GM19438 (cell line): ENCODE measurements around the gene FHAD1.
"Not testable (repeated sequence)": the region's sequence is repeated elsewhere in the genome, so short reads cannot be mapped to it uniquely, and the experiment has no call there.

Experiments used
- ATAC-seq: cut with Tn5 transposase; IDR thresholded peaks from one replicate; pipeline ENCODE4 v1.9.1; 2021; ENCODE audit warnings: low read depth; ENCODE audit not compliant: unreplicated experiment

Gene FHAD1

DNA sequence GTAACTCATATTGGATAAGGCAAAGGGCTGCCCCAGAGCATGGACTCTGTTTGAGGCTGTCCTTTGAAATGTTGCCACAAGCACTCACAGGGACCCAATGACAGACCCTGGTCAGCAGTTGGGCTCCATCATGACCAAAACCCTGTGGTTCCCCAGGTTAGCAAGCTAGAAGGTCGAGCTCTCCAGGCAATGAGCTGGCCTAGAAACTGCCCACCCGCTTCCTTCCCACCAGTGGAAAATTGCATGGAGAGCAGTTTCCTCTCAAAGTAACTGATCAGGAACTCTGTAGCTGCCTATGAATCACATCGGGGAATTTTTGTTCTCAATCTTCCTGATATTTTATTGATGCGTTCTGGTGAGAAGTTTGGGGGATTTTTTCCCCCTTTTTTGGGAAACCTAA lies 52.8 kb downstream of the FHAD1 start:
- no peak for ATAC-seq

DNA sequence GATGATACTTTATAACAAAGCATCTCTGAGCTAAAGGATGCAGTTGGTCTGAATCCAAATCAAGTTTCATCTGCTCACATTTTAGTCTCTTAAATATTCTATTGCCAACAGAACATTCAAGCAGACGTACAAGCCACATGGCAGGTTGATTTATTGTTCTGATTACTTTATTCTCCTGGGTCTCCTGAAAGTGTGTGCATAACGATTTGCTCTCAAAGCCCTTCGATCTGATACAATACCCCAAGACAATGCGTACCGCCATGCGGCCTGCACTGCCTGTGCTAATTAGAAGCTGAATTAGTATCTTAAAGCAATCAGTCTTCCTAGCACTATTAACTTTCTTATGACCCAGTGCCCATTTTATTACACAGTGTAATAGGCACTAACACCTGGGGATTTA lies 56.9 kb downstream of the FHAD1 start:
- no peak for ATAC-seq

DNA sequence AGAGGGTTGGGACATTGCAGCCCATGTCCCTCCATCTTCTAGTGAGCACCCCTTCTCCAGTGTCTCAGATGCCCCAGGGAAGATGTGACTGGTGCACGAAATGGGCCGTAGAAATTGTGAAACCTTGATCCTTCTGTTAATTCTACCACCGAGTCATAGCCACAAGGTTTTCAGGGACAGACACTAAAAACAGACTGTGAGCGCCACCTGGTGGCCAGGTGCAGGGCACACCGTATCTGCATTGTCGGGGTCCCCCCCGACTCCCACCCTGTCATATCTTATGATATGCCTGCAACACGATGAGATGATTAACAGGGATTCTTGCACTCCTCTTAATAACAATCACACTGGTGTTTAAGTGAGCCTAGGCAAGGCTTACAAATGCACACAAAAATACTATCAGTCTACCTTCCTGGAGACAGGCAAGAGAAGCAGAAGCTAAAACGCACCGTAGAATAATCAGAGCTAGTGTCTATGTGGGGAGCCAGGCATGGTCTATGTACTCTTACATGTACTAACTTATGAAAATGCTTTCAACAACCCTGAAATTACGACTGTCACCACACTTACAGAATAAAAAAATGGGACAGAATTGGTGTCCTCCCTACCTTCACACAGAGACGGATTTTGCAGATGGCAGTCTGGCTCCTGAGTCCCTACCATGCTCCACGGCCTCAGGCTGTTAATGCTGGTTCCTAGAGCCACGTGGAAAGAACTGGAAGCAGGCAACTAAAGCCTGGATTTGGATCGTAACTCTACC lies 57.9 kb downstream of the FHAD1 start:
- no peak for ATAC-seq

DNA sequence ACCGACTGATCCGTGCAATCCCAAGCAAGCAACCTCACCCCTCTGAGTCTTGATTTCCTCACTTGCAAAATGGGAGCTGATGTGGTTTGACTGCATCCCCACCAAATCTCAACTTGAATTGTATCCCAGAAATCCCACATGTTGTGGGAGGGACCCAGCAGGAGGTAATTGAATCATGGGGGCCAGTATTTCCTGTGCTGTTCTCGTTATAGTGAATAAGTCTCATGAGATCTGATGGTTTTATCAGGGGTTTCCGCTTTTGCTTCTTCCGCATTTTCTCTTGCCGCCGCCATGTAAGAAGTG lies 58.4 kb downstream of the FHAD1 start:
- ATAC-seq: no peak

DNA sequence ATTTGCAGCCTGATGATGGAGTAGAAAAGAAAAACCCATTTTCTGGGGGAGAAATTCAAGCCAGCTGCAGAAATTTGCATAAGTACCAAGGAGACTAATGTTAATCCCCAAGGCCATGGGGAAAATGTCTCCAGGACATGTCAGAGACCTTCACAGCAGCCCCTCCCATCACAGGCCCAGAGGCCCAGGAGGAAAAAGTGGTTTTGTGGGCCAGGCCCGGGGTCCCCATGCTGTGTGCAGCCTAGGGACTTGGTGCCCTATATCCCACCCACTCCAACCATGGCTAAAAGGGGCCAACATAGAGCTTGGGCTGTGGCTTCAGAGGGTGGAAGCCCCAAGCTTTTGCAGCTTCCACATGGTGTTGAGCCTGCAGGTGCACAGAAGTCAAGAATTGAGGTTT lies 59.3 kb downstream of the FHAD1 start:
- ATAC-seq: not testable (repeated sequence)

DNA sequence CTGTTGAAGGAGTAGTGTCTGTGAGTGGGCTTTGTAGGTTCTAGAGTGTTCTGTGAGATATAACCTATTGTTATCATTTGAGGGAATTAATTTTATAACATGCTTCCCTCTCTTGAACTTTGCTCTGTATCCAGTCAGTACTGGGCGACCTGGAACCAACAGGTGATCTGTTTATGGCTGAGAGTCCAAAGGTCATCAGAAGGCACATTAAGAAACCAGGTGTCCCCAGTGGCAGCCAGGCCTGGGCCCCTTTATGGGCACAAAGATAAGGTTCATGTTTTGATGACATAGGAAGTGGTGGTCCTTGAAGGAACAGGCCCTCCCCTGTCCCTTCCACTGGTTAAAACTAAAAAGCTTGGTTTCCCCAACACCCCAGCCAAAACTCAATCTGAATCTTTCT lies 61.1 kb downstream of the FHAD1 start:
- no peak for ATAC-seq

DNA sequence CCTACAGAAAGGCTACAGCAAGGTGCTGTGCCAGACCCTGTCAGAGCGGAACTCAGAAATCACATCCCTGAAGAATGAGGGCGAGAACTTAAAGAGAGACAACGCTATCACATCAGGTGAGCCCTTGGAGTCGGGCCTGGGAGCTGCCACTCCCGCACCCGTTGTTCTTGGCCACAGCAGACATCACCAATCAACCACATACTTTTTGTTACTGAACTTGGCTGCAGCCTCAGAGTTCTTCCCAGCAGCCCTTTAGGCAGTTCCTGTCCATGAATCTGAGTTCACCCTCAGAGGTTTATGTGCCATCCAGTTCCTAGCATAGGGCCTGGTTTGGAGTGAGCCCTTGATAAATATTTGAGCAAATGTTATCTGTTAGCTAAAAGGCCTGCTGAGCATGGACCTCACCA lies 61.6 kb downstream of the FHAD1 start:
- no peak for ATAC-seq

DNA sequence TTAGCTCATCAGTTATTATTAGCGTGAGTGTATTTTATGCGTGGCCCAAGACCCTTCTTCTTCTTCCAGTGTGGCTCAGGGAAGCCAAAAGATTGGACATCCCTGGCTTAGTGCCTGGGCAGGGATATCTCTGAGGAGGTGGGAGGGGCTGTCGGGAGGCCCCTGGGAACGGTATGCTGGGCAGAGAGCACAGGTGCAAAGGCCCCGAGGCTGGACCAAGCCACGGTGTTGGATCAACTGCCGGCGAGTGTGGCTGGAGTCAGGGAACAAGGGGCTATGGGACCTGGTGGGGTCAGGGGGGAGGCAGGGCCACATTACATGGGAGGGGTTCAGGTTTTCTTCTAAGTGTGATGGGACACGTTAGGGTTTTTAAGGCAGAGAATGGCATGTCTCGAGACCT lies 62.7 kb downstream of the FHAD1 start:
- ATAC-seq: no peak

DNA sequence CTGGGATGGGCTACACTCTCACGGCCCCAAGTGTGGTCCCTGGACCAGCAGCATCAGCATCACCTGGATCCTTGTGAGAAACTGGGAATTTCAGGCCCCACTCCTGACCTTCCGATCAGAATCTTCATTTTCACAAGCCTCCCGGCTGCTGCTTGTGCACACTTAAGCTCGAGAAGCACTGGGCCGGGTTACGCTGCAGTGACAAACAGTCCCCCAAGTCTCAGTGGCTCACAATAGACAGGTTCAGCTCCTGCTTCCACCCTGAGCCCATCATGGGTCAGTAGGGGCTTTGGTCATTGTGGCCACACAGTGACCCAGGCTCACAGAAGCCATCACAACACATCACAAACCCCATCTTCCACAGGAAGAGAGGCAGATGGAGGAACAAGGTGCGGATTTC lies 63.5 kb downstream of the FHAD1 start:
- ATAC-seq: no peak

DNA sequence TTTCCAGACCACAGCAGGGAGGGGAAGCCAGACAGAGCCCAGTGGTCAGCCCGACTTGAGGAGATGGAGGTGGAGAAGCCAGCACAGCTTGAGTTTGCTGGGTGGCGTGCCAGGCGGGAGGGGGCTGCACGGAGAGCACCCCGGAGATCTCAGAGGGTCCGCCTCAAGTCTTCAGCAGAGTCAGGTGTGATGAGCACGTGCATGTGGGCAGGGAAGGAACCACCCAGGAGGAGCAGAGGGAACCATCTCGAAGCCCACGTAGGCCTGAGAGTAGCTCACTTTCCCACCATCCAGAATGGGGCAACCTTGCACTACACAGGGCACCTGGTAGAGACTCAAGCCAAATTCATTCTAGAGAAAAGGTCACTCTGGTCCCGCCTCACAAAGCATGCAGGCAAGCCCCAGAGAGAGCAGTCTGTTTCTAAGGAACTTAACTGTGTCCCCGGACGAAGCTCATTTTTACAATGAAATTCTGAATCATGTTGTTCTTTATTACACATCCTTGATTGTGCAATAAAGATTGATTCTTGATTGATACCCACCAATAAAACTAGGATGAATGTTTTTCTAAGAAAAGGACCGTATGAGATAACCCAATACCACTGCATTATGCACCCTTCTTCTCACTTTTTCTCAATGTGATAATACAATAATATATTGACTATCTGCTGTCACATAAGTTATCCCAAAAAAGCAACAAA lies 64.2 kb downstream of the FHAD1 start:
- ATAC-seq: no peak

DNA sequence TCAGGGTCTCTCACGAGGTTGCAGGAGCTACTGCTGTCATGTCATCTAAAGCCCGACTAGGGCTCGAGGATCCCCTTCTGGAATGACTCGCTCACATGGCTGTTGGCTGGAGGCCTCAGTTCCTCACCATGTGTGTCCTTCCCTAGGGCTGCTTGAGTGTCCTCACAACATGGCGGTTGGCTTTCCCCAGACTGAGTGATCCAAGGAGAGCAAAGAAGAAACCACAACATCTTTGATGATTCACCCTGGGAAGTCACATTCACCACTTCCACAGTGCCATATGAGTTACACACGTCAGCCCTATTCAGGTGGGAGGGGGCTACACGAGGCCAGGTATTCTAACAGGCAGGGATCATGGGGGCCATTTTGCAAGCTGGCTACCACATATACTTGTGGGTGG lies 64.9 kb downstream of the FHAD1 start:
- ATAC-seq: no peak

DNA sequence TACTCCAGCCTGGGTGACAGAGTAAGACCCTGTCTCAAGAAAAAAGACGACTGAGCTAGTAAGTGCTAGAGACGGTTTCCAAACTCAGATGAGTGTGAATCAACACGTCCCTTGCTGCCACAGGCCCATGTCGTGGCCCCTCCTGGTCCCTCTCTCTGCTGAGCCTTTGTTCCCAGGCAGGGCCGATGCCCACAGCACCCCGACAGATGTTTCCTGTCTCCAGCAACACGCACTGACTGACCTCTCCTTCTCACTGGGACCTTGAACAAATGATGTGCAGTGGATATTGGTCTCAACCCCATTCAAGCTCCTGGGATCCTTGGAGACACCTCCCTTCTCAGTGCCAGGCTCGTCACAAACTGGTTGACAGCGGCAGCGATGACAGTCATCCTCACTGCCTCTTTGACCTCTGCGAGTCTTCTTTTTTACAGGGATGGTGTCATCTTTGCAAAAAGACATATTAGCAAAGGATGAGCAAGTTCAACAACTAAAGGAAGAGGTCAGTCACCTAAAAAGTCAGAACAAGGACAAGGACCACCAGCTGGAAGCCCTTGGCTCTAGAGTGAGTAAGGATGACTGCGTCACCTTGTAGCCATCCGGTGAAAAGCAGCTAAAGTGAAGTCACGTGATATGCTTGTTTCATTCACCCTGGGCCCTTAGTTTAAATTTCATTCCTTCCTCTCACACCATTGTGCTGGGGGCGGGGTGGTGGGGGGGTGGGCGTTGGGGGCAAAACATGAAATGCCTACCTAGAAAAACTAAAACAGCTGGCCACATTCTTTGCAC lies 65.8 kb downstream of the FHAD1 start:
- no peak for ATAC-seq

DNA sequence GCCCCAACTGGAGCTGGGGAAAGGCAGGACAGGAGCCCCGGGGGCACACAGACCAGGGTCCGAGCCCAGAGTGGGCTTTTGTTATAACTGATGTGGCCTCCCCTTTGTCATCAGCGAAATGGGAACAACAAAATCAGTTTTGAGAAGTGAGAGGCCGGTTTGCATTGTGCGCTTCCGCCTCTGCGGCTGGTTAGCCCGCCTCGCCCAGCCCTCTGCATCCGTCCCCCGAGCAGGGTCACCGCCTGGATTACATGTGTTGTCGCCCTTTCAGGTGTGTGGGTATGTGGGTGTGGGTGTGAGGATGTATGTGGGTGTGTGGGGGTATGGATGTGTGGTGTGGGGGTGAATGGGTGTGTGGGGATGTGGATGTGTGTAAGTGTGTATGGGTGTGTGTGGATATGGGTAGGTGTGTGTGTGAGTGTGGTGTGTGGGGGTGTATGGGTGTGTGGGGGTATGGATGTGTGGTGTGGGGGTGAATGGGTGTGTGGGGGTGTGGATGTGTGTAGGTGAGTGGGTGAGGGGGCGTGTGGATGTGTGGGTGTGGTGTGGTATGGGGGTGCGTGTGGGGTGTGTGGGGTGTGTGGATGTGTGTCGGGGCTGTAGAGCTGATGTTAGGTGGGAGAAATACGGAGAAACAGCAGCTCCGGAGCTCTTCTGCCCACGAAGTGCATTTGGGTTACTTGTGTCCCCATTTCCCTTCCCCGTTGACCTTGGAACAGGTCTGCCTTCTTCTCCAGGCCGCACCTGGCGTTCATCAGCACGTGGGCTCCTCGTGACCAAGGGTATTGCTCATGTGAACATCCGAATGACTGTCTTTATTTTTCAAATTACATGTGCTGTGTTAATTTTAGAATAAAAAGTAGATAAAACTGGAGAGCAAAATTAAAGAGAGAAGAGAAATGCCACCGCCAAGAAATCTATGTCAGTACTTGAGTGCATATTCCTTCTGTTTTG lies 67.6 kb downstream of the FHAD1 start:
- ATAC-seq: no peak

DNA sequence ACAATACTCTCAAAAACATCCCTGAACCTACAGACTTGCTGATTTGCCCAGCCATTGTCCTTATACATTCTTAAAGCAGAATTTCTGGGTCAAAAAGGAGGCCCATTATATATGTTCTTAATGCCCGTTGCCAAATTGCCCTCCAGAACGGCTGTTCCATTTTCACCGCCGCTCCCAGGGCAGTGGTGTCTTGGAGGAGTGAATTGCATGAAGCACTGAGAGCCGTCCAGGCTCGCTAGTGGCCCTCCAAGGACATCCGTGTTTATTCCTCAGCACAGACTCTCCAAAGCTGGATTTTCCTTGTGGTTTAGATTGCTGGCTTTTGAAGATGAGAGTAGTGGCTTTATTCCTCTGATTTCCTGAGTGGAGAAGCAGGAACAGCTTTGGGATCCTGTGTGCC lies 68.8 kb downstream of the FHAD1 start:
- ATAC-seq: no peak

DNA sequence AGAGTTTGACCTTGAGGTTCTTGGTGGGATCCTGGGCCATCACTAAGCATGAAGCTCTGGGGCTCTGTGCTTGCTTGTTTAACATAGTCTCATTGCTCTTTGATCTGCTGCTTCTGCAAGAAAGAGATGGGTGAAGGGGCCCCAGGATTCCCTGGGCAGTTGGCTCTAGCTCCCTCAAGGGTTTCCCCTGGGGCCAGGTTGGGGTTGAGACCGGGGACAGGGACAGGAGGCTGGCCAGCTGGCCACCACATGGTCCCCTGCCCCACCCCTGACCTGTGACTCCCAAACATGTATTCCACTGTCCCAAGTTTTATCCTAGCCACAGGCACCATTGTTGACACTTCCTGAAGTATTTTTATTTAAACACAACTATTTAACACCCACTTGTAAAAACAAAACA lies 69.5 kb downstream of the FHAD1 start:
- ATAC-seq: no peak

DNA sequence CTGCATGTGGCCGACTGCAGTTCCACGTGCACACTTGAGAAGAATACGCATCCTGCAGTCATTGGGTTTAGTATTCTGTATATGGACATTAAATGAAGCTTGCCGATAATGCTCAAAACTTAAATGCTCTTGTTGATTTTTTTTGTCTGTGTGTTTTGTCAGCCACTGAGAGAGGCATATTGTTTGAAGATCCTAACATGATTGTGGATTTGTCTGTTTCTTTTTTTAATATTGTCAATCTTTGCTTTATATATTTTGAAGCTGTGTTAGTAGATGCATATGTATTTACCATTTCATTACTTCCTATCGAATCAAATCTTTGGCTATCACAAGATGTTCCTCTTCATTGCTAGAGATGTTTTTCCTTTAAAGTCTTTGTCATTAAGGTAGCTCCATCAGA lies 73.2 kb downstream of the FHAD1 start:
- no peak for ATAC-seq

DNA sequence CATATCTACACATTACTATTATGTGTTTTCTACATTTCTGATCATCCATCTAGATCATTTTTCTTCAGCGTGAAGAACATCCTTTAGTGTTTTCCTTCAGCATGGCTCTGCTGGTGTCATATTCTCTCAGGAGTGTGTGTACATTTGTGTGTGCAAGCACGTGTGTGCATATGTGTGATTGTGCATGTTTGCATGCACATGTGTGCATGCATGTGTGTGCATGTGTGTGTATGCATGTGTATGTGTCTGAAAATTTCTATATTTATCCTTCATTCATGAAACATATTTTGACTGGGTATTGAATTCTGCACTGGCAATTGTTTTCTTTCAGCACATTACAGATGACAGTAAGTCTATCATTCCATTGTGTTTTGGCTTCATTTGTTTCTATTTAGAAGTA lies 74.6 kb downstream of the FHAD1 start:
- ATAC-seq: no peak

DNA sequence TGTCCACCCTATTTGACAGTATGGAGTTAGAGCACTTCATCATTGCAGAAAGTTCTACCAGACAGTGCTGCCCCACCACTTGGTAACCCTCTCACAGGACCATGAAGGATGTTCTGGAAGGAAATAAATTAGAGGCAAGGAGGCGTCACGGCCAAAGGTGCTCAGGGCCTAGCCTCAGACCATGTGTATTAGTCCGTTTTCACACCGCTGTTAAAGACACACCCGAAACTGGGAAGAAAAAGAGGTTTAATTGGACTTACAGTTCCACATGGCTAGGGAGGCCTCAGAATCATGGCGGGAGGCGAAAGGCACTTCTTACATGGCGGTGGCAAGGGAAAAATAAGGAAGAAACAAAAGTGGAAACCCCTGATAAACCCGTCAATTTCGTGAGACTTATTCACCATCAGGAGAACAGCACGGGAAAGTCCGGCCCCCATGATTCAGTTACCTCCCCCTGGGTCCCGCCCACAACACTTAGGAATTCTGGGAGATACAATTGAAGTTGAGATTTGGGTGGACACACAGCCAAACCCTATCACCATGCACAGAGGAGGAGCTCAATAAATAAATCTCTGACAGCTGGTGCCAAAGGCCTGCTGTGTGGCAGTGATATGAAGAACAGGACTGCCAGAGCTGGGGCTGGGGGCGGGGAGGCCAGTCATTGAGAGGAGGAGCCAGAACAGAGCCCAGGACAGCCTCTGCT lies 75.8 kb downstream of the FHAD1 start:
- ATAC-seq: no peak

DNA sequence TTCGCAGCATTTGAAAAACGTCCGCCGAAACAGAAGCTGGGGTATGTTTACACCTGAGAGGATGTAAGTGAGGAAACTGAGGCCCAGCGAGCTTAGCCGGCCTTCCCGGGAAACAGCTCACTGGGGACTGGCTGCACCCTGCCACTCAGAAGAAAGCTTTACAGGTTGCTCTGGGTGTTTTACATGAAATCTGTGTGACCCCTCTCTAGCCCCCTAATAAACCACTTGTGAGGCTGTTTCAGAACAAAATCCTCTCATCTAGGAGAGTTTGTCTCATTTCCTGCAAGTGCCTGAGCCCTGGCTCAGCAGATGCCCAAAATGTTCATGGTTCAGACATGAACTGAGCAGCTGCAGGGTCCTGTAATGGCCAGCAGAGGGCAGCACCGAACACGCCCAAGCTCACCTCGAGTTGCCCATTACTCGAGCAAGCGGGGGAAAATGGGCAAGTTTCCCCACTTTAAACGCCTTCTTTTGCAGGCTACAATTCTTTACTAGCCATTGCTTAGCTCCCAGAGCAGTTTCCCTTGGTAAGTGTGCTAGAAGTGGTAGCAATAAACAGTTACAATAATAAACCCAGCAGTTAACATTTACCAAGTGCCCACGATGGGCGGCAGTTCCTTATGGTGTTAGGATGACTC lies 76.4 kb downstream of the FHAD1 start:
- no peak for ATAC-seq
